Activated CD8-positive, alpha-beta memory T cell treated with anti-CD3 and anti-CD28 coated beads, Interleukin-2, amount 50 U/mL, for 24 hours (primary cell): ENCODE measurements around the gene EFCAB12.

Experiments
- DNase-seq: peaks from one replicate; pipeline ENCODE4 v3.0.0-alpha.2; 2020; ENCODE audit errors: extremely low read depth

The EFCAB12 gene

DNA sequence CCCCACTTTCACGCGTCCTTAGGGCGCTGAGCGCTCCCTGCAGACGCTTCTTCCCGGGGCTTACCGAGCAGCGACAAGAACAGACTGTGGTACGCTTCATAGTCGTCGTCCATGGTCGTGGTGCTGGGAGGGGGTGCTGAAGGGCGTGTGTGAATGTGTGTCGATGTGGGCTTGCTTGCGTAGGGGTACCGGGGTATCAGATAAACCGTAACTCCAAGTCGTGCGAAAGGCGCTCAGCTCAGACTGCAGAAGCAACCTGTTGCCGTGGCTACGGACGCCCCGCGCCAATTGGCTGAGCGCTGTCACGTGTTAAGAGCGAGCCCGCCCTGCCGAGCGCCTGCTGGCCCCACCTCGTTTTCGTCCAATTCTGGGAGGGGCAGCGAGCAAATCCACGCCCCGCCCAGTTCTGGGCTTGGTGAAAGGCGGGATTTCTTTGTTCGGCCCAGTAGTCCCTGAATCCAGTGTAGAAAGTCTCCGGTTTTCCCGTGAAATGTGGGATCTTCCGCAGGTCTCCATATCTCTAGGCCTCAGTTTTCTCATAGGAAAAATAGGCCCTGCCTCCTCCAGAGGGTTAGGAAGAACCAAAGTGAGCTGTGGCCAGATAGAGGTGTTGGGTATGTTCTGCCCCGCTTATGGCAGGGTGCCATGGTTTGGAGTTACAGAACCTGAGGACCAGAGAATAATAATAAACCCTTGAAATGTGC lies at the start of gene EFCAB12:
Gene EFCAB12, minus strand, starts transcription at position 261 of the 704 bp plus-strand sequence. Its CDS starts 148 bp downstream, at position 113.
- peak; percentile 68 for DNase-seq

GRCh38 chr3:129476586-129476985 lies 48.1 kb upstream of the EFCAB12 start:
- DNase-seq = no peak

DNA sequence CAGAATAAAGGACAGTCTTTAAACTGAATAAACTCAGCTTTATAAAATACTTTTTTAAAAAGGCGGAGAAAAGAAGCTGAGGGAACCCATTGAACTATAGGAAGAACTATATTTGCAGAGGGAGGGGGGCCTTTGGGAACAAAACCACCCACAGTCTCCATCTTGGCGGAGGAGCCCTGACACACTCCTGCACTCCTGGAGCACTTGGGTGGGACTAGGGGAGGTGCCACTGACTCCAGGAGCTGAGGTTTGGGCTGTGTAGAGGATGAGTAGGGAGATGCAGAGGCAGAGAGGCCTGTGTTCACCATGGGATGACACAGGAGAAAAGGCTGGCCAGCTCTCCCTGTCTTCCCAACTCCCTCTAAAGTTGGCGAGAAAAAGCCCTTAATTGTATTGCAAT lies 47.4 kb upstream of the EFCAB12 start:
- no peak for DNase-seq

- no peak for DNase-seq
Measured at GRCh38 chr3:129474984-129475804, 46.8 kb upstream of the EFCAB12 start.

GRCh38 chr3:129473769-129474152 lies 45.3 kb upstream of the EFCAB12 start:
- DNase-seq = no peak

- no peak for DNase-seq
Measured at GRCh38 chr3:129473067-129473768, 44.8 kb upstream of the EFCAB12 start.

GRCh38 chr3:129470861-129471260 lies 42.4 kb upstream of the EFCAB12 start:
- DNase-seq = no peak

GRCh38 chr3:129469026-129469425 lies 40.6 kb upstream of the EFCAB12 start:
- DNase-seq = no peak

DNA sequence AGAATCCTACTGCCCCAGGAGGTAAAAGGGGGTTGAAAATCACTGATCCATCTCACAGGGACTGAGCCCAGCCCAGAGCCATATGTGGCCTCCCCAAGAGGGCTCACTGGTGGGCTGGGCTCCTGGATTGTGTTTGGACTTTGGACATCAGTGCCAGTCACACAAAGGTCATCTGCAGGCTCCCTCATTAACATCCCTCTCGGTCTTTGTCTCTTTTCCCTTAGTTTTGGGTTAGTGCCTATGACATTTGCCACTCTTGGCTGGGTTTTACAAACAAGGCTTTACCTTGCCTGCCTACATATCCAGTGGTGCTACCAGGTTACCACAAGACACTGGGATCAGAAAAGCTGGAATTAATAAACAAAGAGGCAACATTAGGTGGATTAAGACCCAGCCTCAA lies 39.5 kb upstream of the EFCAB12 start:
- no peak for DNase-seq

- no peak for DNase-seq
Measured at GRCh38 chr3:129463716-129464115, 35.3 kb upstream of the EFCAB12 start.

GRCh38 chr3:129463094-129463493 lies 34.7 kb upstream of the EFCAB12 start:
- no peak for DNase-seq

DNA sequence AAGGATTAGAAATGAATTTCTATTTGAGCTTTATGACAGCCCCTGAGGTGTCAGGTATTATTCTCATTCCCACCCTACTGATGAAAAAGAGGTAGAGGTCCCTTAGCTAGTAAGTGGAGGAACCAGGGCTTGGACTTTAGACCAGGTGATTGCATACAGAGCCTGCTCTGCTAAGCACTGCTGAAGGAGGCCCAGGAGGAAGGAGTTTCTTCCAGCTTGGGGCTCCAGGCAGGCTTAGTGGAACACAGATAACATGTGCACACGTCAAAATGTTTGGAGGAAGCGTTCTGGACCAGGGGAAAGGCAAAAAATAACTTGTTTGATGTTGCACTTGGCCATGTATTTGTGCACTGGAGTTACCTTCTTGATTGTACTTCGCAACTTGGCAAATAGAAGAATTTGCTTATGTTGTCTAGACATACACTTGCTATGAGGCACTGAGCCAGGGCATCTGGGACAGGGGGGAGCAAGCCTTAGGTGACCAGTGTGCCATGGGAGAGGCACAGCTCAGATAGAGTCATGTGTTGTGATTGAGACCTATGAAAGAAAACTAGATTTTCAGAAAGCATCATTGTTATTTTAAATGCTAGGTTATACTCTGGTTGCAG lies 34.0 kb upstream of the EFCAB12 start:
- no peak for DNase-seq

GRCh38 chr3:129461461-129462146 lies 33.2 kb upstream of the EFCAB12 start:
- no peak for DNase-seq

DNA sequence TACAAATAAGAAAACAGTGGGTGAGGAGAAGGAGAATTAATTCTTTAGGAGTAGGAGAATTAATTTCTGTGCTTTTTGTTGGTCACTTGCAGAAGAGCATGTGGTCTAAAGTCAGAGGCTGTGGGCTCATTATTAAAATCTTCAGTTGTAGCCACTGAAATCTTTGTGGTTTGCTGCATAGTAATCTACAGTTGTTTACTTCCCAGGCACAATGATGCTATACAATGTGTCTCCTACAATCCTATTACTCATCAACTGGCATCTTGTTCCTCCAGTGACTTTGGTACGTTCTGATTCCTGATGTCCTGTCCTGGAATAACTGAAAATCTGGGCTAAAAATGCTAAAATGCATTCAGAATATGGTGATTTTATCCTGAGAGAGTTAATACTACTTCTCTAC lies 32.6 kb upstream of the EFCAB12 start:
- no peak for DNase-seq

DNA sequence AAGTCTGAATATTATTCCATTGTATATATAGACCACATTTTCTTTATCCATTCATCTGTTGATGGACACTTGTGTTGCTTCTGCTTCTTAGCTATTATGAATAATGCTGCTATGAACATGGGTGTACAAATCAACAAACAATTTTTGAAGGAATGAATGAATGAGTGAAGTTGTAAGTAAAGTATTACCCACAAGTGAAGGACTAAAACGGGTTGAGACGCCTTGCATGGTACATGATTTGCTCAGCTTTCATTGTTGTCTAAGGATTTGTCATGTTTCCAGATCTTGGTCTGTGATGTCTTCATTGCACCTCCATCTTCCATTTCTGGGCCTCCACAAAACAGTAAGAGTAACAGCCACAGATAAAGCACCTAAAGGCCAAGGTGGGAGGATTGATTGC lies 32.1 kb upstream of the EFCAB12 start:
- no peak for DNase-seq

- no peak for DNase-seq
Measured at GRCh38 chr3:129460155-129460554, 31.7 kb upstream of the EFCAB12 start.

- no peak for DNase-seq
Measured at GRCh38 chr3:129453732-129454131, 25.3 kb upstream of the EFCAB12 start.

GRCh38 chr3:129449279-129450115 lies 21.1 kb upstream of the EFCAB12 start:
- DNase-seq = no peak

GRCh38 chr3:129448186-129448895 lies 19.9 kb upstream of the EFCAB12 start:
- DNase-seq = no peak

GRCh38 chr3:129446926-129447325 lies 18.5 kb upstream of the EFCAB12 start:
- DNase-seq = no peak
